ENCODE results near the gene DENND4B.
A peak's percentile ranks its signal among the peaks of the same experiment; 100 is the strongest.

Gene DENND4B

DNA sequence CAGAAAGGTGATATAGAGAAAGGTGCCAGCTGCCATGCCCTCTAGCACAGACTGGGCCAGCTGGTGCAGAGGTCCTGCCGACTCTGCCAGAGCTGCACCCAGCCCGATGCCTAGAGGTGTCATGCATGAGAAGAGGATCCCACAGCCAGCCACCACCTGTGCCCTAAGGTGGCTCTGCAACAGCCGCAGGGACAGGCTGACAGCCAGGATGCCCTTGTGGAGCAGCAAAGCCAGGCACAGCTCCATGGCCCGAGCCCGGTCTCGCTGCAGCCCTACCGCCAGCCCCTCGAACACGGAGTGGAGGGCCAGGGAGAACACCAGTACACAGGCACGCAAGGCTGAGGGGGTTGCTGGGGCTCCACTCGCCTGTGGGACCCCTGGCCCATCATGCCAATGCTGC, 13.7 kb upstream of the DENND4B start:
- ATAC-seq: no peak
- Mint-ChIP-seq H3K27ac (peak overlapping the region; percentile 94), H3K4me3 (no peak overlapping the region)

DNA sequence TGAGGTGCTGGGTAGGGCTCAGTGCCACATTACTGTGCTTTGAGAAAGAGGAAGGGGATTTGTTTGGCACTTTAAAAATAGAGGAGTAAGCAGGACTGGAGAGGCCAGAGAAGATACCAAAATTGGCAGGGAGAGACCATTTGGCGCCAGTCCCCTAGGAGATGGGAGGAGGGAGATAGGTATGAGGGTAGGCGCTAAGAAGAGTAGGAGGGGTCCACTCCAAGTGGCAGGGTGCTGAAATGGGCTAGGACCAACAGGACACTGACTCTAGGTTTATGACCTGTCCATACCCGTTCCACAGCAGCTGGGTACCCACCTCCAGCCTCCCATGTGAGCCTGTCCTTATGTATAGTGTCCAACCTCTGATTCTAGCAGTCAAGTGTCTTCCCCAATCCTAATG, 12.9 kb upstream of the DENND4B start:
- Mint-ChIP-seq H3K4me1 (peaks cover 65% of the 10 kb centered on the region), H3K27ac (peak overlapping the region; percentile 94), H3K36me3 (peaks cover 38% of the 10 kb centered on the region), H3K27me3 (no peaks in the 10 kb centered on the region), H3K9me3 (no peaks in the 10 kb centered on the region), H3K4me3 (peak overlapping the region; percentile 10)
- ATAC-seq: no peak

More for the DNA sequence above, 13.7 kb upstream of the DENND4B start:
- H3K4me1 Mint-ChIP-seq: peaks cover 64% of the 10 kb centered on the region
- no peaks in the 10 kb centered on the region for H3K27me3 Mint-ChIP-seq
- H3K36me3 Mint-ChIP-seq: peaks cover 35% of the 10 kb centered on the region
- H3K9me3 Mint-ChIP-seq: no peaks in the 10 kb centered on the region

- H3K4me3 Mint-ChIP-seq: peak overlapping the region; percentile 90
- ATAC-seq: no peak
- H3K36me3 Mint-ChIP-seq: peaks cover 43% of the 10 kb centered on the region
- peaks cover 65% of the 10 kb centered on the region for H3K4me1 Mint-ChIP-seq
- peak overlapping the region; percentile 94 for H3K27ac Mint-ChIP-seq
- no peaks in the 10 kb centered on the region for H3K27me3 Mint-ChIP-seq
- no peaks in the 10 kb centered on the region for H3K9me3 Mint-ChIP-seq
Measured at GRCh38 chr1:153958961-153959260, 12.4 kb upstream of the DENND4B start.

DNA sequence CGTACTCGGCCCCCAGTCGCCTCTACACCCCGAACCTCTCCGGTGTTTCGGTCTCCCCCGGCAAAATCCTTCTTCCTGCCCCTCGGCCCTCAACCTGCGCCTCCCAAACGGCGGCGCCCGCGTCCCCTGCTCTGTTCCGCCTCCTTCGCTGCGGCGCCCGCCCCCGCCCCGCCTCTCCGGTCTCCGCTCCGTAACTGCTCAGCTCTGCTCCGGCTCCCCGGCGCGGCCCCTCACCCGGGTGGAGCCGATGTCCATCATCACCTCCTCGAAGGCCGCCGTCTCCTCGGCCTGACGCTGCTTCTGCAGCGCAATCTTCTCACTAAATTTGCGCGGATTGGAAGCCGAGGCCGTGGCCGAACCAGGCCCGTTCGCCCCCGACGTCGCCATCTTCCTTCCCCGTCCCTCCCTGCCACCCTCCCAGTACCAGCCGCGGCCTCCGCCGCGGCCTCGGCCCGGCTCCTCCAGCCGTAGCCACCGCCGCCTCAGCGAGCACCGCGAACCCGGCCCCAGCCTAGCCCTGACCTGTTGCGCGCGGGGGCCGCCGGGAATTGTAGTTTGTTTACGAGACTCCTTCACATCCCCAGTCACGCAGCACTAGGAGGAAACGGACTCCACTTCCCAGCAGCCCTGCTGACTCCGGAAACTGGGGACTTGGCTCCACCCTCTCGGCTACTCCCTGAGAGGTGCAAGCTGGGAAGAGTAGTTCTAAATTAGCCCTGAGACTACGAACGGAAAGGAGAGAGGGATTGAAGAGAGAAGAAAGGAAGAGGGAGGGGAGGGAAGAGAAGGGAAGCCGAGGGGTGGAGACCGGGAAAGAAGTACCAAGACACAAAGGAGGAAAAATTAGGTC, 11.8 kb upstream of the DENND4B start, which contains the start of gene CRTC2:
Gene CRTC2 (minus strand): TSS at position 502 of the 850 bp plus-strand sequence. CDS start 115 bp downstream, at position 387.
- no peaks in the 10 kb centered on the region for H3K27me3 Mint-ChIP-seq
- H3K4me1 Mint-ChIP-seq: peaks cover 68% of the 10 kb centered on the region
- H3K9me3 Mint-ChIP-seq: no peaks in the 10 kb centered on the region
- peak within 1 kb of the TSS; percentile 94 for H3K27ac Mint-ChIP-seq
- peak; percentile 94 for ATAC-seq
- H3K4me3 Mint-ChIP-seq: peak within 1 kb of the TSS; percentile 90
- peaks cover 46% of the 10 kb centered on the region for H3K36me3 Mint-ChIP-seq

GRCh38 chr1:153957744-153958110, 11.2 kb upstream of the DENND4B start:
- peaks cover 68% of the 10 kb centered on the region for H3K4me1 Mint-ChIP-seq
- ATAC-seq: peak; percentile 56
- peaks cover 50% of the 10 kb centered on the region for H3K36me3 Mint-ChIP-seq
- no peaks in the 10 kb centered on the region for H3K9me3 Mint-ChIP-seq
- peak overlapping the region; percentile 94 for H3K27ac Mint-ChIP-seq
- peak overlapping the region; percentile 90 for H3K4me3 Mint-ChIP-seq
- no peaks in the 10 kb centered on the region for H3K27me3 Mint-ChIP-seq

DNA sequence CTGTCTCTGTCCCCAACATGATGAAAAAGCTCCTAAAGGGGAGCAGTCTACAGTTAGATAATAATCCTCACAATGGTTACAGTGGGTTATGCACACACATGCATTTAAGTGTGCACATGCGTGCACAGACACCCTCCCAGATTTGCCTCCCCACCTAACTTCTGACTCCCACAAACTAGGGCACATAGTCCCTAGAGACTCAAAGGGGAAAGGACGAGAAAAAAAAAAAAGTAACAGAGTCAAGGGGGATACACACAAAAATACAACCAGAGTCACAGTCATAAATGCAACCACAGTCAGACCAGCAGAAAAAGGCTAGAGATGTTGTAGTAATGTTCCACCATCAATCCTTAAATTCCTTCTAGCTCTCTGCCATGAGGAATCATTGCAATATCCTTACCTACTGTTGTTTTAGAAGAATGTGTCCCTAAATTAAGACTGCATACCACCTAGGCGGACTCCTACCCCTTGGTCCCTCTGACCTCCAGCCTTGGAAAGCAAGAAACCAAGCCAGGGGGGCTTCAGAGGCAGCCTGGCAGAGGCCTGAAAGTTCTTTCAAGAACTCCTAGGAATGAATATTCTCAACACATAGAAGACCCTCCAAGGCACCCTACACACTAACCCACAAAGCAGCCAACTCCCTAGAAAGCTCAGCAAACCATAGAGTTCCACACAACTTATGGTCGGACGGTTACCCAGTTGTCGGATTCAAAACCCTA, 10.6 kb upstream of the DENND4B start:
- H3K9me3 Mint-ChIP-seq: no peaks in the 10 kb centered on the region
- peaks cover 67% of the 10 kb centered on the region for H3K4me1 Mint-ChIP-seq
- H3K27ac Mint-ChIP-seq: peak overlapping the region; percentile 94
- H3K36me3 Mint-ChIP-seq: peaks cover 51% of the 10 kb centered on the region
- no peaks in the 10 kb centered on the region for H3K27me3 Mint-ChIP-seq
- ATAC-seq: no peak
- H3K4me3 Mint-ChIP-seq: peak overlapping the region; percentile 90

- no peak for ATAC-seq
- no peak overlapping the region for H3K4me3 Mint-ChIP-seq
- H3K4me1 Mint-ChIP-seq: peaks cover 74% of the 10 kb centered on the region
- H3K27ac Mint-ChIP-seq: no peak overlapping the region
- no peaks in the 10 kb centered on the region for H3K9me3 Mint-ChIP-seq
- H3K27me3 Mint-ChIP-seq: no peaks in the 10 kb centered on the region
- H3K36me3 Mint-ChIP-seq: peaks cover 66% of the 10 kb centered on the region
Measured at GRCh38 chr1:153954826-153955225, 8.3 kb upstream of the DENND4B start.

- Mint-ChIP-seq H3K4me1 (peaks cover 73% of the 10 kb centered on the region), H3K27ac (peak overlapping the region; percentile 52), H3K36me3 (peaks cover 63% of the 10 kb centered on the region), H3K4me3 (peak overlapping the region; percentile 11), H3K9me3 (no peaks in the 10 kb centered on the region), H3K27me3 (no peaks in the 10 kb centered on the region)
- no peak for ATAC-seq
Measured at GRCh38 chr1:153953859-153954365, 7.4 kb upstream of the DENND4B start.

DNA sequence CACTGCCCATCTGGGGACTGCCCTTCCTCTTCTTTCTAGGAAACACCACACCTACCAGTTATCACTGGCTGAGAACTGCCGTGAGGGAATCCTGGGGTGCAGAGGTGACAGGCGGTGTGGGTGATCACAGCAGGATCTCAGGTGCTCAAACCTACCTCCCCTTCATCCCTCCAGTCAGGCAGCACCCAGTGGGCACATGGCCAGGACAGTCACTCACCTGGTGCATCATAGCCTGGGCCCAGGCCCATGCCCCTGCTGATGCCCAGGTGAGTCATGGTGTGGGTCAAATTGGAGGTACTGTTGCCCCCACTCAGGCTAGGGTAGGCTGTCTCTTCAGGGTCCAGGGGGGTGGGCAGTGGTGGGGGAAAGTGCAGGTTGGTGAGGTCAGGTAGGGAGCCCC, 5.3 kb upstream of the DENND4B start:
- ATAC-seq: no peak
- Mint-ChIP-seq H3K4me3 (no peak overlapping the region), H3K27me3 (no peaks in the 10 kb centered on the region), H3K27ac (peak overlapping the region; percentile 55), H3K9me3 (no peaks in the 10 kb centered on the region), H3K36me3 (peaks cover 57% of the 10 kb centered on the region), H3K4me1 (peaks cover 79% of the 10 kb centered on the region)

DNA sequence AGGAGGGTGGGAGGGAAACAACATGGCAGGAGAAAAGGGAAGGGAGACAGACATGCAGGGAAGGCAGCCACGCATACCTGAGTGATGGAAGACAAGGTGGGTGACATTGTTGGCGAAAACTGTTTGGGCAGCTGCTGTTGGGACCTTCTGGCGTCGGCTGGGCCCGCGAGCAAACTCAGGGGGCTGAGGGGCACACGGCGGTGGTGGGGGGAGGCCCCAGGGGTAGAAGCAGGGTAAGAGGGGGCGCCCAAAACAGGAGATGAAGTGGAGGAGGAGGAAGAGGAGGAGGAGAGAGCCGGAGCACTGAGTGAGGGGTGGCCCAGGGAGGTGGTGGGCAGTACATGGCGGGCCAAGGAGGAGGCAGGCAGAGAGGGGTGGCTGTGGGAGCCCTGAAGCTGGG, 4.7 kb upstream of the DENND4B start:
- no peak for ATAC-seq
- Mint-ChIP-seq H3K27ac (peak overlapping the region; percentile 55), H3K4me3 (no peak overlapping the region), H3K36me3 (peaks cover 55% of the 10 kb centered on the region), H3K27me3 (no peaks in the 10 kb centered on the region), H3K4me1 (peaks cover 76% of the 10 kb centered on the region), H3K9me3 (no peaks in the 10 kb centered on the region)

DNA sequence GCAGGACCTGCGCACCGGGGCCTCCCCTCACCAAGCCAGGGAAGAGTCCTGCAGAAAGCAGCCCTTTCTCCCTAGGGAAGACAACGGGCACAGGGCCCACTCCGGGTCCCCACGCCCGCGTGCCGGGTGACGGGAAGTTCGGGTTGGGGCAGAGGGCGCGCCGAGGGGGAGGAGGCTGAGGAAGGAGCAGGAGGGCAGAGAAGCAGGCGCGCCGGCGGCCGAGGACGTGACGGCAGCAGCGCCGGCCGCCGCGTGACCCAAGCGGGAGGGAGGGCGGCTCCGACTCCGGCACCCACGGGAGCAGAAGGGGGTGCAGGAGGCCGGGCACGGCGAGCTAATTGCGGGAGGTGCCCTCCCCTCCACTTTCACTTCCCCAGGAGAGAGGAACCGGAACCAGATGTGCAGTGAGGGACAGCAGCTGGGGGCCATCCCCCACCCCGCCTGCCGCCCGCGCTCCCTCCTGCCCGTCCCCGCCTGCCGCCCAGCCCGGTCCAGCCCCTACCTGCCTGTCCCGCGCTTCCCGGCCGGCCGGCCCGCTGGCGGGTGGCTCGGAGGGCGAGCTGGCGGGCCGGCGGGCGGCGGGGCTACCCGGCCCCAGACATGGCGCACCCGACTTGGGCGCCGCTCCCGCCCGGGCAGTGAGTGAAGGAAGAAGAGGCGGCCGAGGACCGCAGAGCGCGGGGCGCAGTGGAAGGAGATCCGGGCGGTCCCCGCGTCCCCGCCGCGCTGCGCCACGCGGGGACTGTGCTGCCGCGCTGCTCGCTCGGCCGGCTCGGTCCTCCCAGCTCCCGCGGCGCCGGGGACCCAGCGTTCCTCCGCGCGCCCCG, 510 bp downstream of the DENND4B start:
- Mint-ChIP-seq H3K27ac (peak overlapping the region; percentile 93), H3K4me1 (peaks cover 72% of the 10 kb centered on the region), H3K9me3 (no peaks in the 10 kb centered on the region), H3K27me3 (no peaks in the 10 kb centered on the region), H3K4me3 (peak overlapping the region; percentile 95), H3K36me3 (peaks cover 58% of the 10 kb centered on the region)
- peak; percentile 89 for ATAC-seq

DNA sequence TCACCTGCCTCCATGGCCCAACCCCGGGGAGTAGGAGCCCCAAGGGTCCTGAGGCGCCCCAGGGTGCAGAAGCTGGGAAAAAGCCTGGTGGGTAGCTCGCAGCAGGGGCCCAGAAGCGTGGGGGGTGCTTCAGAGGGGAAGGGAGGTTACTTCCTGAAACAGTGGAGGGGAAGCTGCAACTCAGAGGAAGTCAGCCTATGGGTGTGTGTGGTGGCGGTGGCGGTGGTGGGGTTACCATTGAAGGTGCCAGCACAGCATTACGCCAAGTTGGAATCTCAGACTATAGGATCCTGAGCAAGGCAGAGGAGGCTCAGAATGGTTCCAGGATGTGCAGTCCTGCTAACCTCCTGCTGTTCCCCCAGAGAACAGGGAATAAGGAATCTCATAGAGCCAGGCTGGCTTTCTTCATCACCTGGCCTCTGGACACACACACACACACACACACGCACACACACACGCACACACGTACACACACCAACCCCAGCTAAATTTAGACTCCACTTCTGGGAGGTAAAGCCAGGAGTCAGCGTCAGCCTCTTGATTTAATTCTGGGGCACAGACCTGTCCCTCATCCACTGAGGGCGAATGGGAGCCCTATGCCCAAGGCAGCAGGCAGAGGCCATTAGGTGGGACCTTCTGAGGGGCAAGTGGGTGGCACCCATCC, 1.3 kb downstream of the DENND4B start:
- H3K4me1 Mint-ChIP-seq: peaks cover 70% of the 10 kb centered on the region
- peak overlapping the region; percentile 93 for H3K27ac Mint-ChIP-seq
- peak; percentile 74 for ATAC-seq
- peak overlapping the region; percentile 95 for H3K4me3 Mint-ChIP-seq
- H3K9me3 Mint-ChIP-seq: no peaks in the 10 kb centered on the region
- no peaks in the 10 kb centered on the region for H3K27me3 Mint-ChIP-seq
- peaks cover 57% of the 10 kb centered on the region for H3K36me3 Mint-ChIP-seq

GRCh38 chr1:153944827-153945117, 1.7 kb downstream of the DENND4B start:
- no peak for ATAC-seq
- peaks cover 70% of the 10 kb centered on the region for H3K4me1 Mint-ChIP-seq

DNA sequence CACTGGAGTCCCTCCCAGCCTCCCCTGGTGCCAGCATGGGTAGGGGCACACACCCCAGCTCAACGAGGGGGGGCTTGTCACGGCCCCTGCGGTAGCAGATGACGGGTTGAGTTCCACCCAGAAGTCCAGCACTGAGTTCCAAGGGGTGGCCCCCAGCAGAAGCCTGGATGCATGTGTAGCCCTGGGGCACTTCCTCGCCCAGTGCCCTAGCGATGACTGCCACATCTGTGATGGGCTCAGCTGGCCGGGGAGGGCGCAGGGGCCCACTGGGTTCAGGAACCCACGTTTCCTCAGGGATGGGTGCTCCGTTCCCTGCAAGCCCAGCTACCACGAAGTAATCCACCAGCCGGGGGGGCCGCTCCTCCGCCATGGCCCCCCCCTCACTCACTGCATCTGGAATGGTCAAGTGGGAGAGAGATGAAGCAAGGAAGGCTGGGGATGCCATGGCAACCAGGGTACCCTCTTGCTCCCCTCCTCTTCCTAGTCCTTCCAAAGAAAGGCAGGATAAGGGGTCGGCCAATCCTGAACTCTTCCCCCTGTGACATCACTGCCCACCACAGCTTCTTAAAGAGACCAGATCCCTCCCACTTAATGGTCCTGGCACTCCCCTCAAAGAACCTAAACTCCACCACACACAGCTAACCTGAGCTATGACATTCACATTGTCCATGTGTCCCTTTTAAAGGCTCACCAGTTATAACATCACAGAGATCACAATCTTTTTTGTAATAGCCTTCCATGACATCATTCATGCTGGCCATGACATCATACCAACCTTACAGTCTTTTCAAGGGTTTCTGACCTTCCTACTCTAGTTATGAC, 2.3 kb downstream of the DENND4B start:
- no peaks in the 10 kb centered on the region for H3K27me3 Mint-ChIP-seq
- H3K36me3 Mint-ChIP-seq: peaks cover 62% of the 10 kb centered on the region
- peaks cover 73% of the 10 kb centered on the region for H3K4me1 Mint-ChIP-seq
- H3K9me3 Mint-ChIP-seq: no peaks in the 10 kb centered on the region
- peak overlapping the region; percentile 93 for H3K27ac Mint-ChIP-seq
- peak overlapping the region; percentile 95 for H3K4me3 Mint-ChIP-seq
- no peak for ATAC-seq

More at GRCh38 chr1:153944827-153945117, 1.7 kb downstream of the DENND4B start:
- Mint-ChIP-seq H3K9me3 (no peaks in the 10 kb centered on the region), H3K27me3 (no peaks in the 10 kb centered on the region), H3K36me3 (peaks cover 57% of the 10 kb centered on the region), H3K27ac (peak overlapping the region; percentile 93), H3K4me3 (peak overlapping the region; percentile 95)

Data from stimulated activated memory B cell treated with anti-CD40 and anti-IgM and Interleukin-4, amounts not matched to agents 10 μg/mL and 1 μg/mL and 100 μg/mL, for 72 hours (primary cell).